Measurements from ENCODE around the gene TCTN3.
"Not testable (repeated sequence)": the region's sequence is repeated elsewhere in the genome, so short reads cannot be mapped to it uniquely, and the experiment has no call there.

TCTN3 gene

GRCh38 chr10:95637140-95637539 is 56.6 kb downstream of the TCTN3 start:
- DNase-seq = no peak

DNA sequence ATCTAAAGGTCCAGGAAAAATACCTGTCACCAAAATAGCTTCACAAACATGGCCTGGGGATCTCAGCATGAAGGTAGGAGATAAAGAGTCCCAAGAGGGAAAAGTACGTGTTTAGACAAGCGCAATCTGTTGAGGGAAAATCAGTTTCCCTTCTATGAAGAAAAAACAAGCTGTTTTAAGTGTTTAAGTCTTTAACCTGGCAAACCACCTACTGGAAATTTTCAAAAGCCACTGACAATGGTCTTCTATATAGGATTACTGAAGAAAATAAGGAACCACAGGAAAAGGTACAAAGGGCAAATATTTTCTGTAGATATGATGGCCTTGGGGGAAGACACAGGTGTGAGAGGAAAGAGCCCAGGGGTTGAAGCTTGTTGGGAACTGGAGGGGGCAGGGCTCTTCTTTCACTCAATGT is 58.4 kb downstream of the TCTN3 start:
- no peak for DNase-seq

GRCh38 chr10:95628786-95629185 is 64.9 kb downstream of the TCTN3 start:
- DNase-seq = no peak

- no peak for DNase-seq
These were observed 67.2 kb downstream of the TCTN3 start for GRCh38 chr10:95626500-95626899.

- not testable (repeated sequence) for DNase-seq
These were observed 73.3 kb downstream of the TCTN3 start for GRCh38 chr10:95620415-95620814.

GRCh38 chr10:95618101-95618500 is 75.6 kb downstream of the TCTN3 start:
- no peak for DNase-seq

- DNase-seq = no peak
These were observed 77.3 kb downstream of the TCTN3 start for GRCh38 chr10:95616446-95616845.
